NT2/D1 (cell line): ENCODE results near the gene SPIRE1.

Experiments
- DNase-seq: peaks from one replicate; pipeline ENCODE4 v3.0.0-alpha.2; 2011; ENCODE audit warnings: low read depth, low spot score
- H3K27me3 ChIP-seq: 2 replicates; pipeline ENCODE4 v1.6.0; 2011; ENCODE audit warnings: mild to moderate bottlenecking; ENCODE audit not compliant: insufficient read length, insufficient read depth
- H3K36me3 ChIP-seq: 2 replicates; pipeline ENCODE4 v1.6.1; 2011; ENCODE audit warnings: mild to moderate bottlenecking, low read length, mixed read lengths; ENCODE audit not compliant: insufficient read depth, insufficient read length
- H3K4me1 ChIP-seq: 2 replicates; pipeline ENCODE4 v1.5.1; 2011; ENCODE audit not compliant: insufficient read depth, insufficient read length
- H3K4me3 ChIP-seq: 2 replicates; pipeline ENCODE4 v1.5.1; 2011; ENCODE audit warnings: low read depth; ENCODE audit not compliant: insufficient read length
- H3K9ac ChIP-seq: 2 replicates; pipeline ENCODE4 v1.6.0; 2011; ENCODE audit warnings: low read depth; ENCODE audit not compliant: insufficient read length
- H3K9me3 ChIP-seq: 2 replicates; pipeline ENCODE4 v1.5.1; 2011; ENCODE audit warnings: mild to moderate bottlenecking, low read length; ENCODE audit not compliant: insufficient read depth
- SUZ12 ChIP-seq: IDR thresholded peaks from 2 replicates; pipeline ENCODE4 v1.6.1; 2011; ENCODE audit not compliant: insufficient read length, insufficient read depth; ENCODE audit errors: extremely low read depth
- YY1 ChIP-seq: IDR thresholded peaks from 2 replicates; pipeline ENCODE4 v1.6.1; 2011; ENCODE audit not compliant: insufficient read length, insufficient read depth
- ZNF274 ChIP-seq: IDR thresholded peaks from 2 replicates; pipeline ENCODE4 v1.6.1; 2011; ENCODE audit warnings: mild to moderate bottlenecking, low read depth, low read length

SPIRE1 gene

GRCh38 chr18:12441475-12442034, 216.4 kb downstream of the SPIRE1 start:
- H3K27me3 ChIP-seq = no peaks in the 10 kb centered on the region
- H3K9ac ChIP-seq = no peak overlapping the region
- no peak for DNase-seq
- H3K36me3 ChIP-seq = peaks cover 3% of the 10 kb centered on the region
- H3K4me1 ChIP-seq = no peaks in the 10 kb centered on the region
- TF ChIP-seq ZNF274 (no peak), YY1 (no peak)
- H3K4me3 ChIP-seq = no peak overlapping the region
- peaks cover 13% of the 10 kb centered on the region; the same call in 1 of the 2 replicates for H3K9me3 ChIP-seq

- H3K4me3 ChIP-seq = no peak overlapping the region
- H3K9ac ChIP-seq = no peak overlapping the region
- H3K4me1 ChIP-seq = no peaks in the 10 kb centered on the region
- H3K36me3 ChIP-seq = peaks cover 12% of the 10 kb centered on the region
- peaks cover 2% of the 10 kb centered on the region; the same call in 1 of the 2 replicates for H3K9me3 ChIP-seq
- no peak for TF ChIP-seq ZNF274
- no peak for TF ChIP-seq YY1
- no peak for TF ChIP-seq SUZ12
- no peak for DNase-seq
- H3K27me3 ChIP-seq = no peaks in the 10 kb centered on the region
These were observed 219.7 kb downstream of the SPIRE1 start for GRCh38 chr18:12438257-12438656.

DNA sequence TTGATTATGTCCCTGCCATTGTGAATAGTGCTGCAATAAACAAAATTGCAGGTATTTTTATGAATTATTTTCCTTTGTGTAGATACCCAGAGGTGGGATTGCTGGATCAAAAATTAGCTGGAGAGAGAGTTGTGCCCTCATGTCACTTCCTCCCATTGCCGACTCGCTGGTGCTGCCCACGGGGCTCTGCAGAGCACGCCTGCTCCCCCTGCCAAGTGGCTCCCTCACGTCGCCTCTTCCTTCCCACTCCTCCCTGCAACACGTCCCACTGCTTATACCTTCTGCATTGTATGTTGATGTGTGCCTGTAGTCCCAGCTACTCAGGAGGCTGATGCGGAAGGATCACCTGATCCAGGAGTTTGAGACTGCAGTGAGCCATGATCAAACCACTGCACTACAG, 222.0 kb downstream of the SPIRE1 start:
- no peak for TF ChIP-seq SUZ12
- no peak for TF ChIP-seq YY1
- no peak for TF ChIP-seq ZNF274
- H3K36me3 ChIP-seq = peaks cover 20% of the 10 kb centered on the region

DNA sequence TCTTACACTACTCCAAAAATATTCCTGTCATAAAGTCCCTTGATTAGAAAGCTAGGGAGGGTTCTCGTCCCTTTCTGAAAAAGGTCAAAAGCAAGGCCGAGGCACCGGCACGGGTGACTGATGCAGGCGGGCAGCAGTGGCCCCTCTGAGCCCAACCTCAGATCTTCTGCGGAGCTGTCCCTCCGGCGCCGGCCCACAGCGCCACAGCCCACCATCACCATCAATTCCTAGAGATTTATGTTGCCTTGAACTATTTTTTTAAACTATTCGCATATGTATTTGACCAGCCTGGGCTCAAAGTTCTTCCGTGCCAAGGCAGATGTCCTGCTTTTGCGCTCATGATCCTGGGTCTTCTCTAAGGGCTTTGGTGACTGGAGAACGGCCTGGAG, 223.4 kb downstream of the SPIRE1 start:
- TF ChIP-seq SUZ12 (no peak), ZNF274 (no peak), YY1 (no peak)
- Histone ChIP-seq H3K36me3 (peaks cover 31% of the 10 kb centered on the region), H3K4me3 (no peak overlapping the region), H3K4me1 (no peaks in the 10 kb centered on the region), H3K9me3 (no peaks in the 10 kb centered on the region; the same call in 1 of the 2 replicates), H3K9ac (no peak overlapping the region), H3K27me3 (no peaks in the 10 kb centered on the region)
- no peak for DNase-seq

More for the DNA sequence above, 222.0 kb downstream of the SPIRE1 start:
- H3K27me3 ChIP-seq = no peaks in the 10 kb centered on the region
- no peak overlapping the region for H3K9ac ChIP-seq
- H3K4me1 ChIP-seq = no peaks in the 10 kb centered on the region
- H3K9me3 ChIP-seq = no peaks in the 10 kb centered on the region; the same call in 1 of the 2 replicates
- no peak overlapping the region for H3K4me3 ChIP-seq
- no peak for DNase-seq

- no peaks in the 10 kb centered on the region for H3K4me1 ChIP-seq
- no peak for TF ChIP-seq SUZ12
- no peak for TF ChIP-seq ZNF274
- TF ChIP-seq YY1 = no peak
- no peak overlapping the region for H3K9ac ChIP-seq
- DNase-seq = no peak
- no peaks in the 10 kb centered on the region for H3K27me3 ChIP-seq
- no peaks in the 10 kb centered on the region; the same call in 1 of the 2 replicates for H3K9me3 ChIP-seq
- peaks cover 37% of the 10 kb centered on the region for H3K36me3 ChIP-seq
- H3K4me3 ChIP-seq = no peak overlapping the region
These were observed 223.9 kb downstream of the SPIRE1 start for GRCh38 chr18:12433829-12434540.

DNA sequence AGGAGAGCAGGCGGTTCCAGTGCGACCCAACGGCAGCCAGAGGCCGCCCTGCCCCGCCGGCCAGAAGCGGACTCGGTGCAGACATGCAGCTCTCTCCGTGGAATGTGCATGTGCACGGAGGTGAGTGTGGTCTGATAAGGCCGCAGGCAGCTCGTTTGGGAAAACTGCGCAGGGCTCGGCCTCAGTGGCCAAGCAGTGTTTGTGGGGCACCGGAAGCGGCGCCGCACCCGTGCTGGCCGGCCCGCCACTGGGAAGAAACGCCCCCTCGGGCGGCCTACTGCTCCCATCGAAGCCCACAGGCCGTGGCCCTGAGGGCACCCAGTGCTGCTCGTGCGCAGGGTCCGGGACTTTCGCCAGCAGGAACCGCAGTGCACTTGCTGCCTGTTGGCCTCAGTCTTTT, 225.0 kb downstream of the SPIRE1 start:
- Histone ChIP-seq H3K9me3 (peaks cover 4% of the 10 kb centered on the region; the same call in 1 of the 2 replicates), H3K9ac (no peak overlapping the region)
- TF ChIP-seq ZNF274 (no peak), SUZ12 (no peak)

GRCh38 chr18:12432196-12432595, 225.7 kb downstream of the SPIRE1 start:
- DNase-seq = no peak
- H3K4me3 ChIP-seq = no peak overlapping the region
- no peaks in the 10 kb centered on the region for H3K4me1 ChIP-seq
- H3K9me3 ChIP-seq = peaks cover 11% of the 10 kb centered on the region
- no peak for TF ChIP-seq YY1
- TF ChIP-seq SUZ12 = no peak
- TF ChIP-seq ZNF274 = no peak
- H3K9ac ChIP-seq = no peak overlapping the region
- H3K36me3 ChIP-seq = peaks cover 49% of the 10 kb centered on the region
- no peaks in the 10 kb centered on the region for H3K27me3 ChIP-seq

More for the DNA sequence above, 225.0 kb downstream of the SPIRE1 start:
- no peaks in the 10 kb centered on the region for H3K4me1 ChIP-seq
- peaks cover 45% of the 10 kb centered on the region for H3K36me3 ChIP-seq
- no peaks in the 10 kb centered on the region for H3K27me3 ChIP-seq
- DNase-seq = no peak
- H3K4me3 ChIP-seq = no peak overlapping the region
